PC-3 (cell line): ENCODE results near the gene CLDN9. TPM values are rescaled to one million over a fixed set of nuclear protein-coding genes. Genes with fewer than 3 reads are reported as not detected.
A peak's percentile ranks its signal among the peaks of the same experiment; 100 is the strongest.

ENCODE experiments used
- ATAC-seq: fragments of 200-7000 bp; cut with Tn5 transposase; 2 replicates; pipeline ENCODE4 v1.9.1; 2020; ENCODE audit warnings: mild to moderate bottlenecking, moderate library complexity
- BruUV-seq: library from RNA; stranded (reverse); fragments of 400-500 nt; replicated peaks from 2 replicates; lab custom pipeline; 2021; lab: Mats Ljungman, UMichigan
- CTCF ChIA-PET: fragments of 300-600 bp; sonication (Branson Sonifier 250); formaldehyde crosslinking; loops from one replicate; lab custom pipeline; 2022; ENCODE audit warnings: antibody characterized with exemption; lab: Charles Lee
- POLR2A ChIA-PET: fragments of 300-600 bp; sonication (Branson Sonifier 250); formaldehyde crosslinking; loops from one replicate; lab custom pipeline; 2022; ENCODE audit warnings: antibody characterized with exemption; ENCODE audit not compliant: unreplicated experiment; lab: Charles Lee
- DNase-seq: peaks from one replicate; pipeline ENCODE4 v3.0.0-alpha.2; 2015
- H2AFZ ChIP-seq: fragments of 300-600 bp; sonication (generic); 2 replicates; pipeline ENCODE4 v1.6.0; 2016; ENCODE audit warnings: antibody characterized with exemption, low read length
- H3F3A ChIP-seq: fragments of 300-600 bp; sonication (generic); one replicate; pipeline ENCODE4 v1.6.0; 2017; ENCODE audit warnings: antibody characterized with exemption, low read length, control low read depth, mild to moderate bottlenecking; ENCODE audit not compliant: unreplicated experiment
- H3K27ac ChIP-seq: fragments of 300-600 bp; sonication (generic); 2 replicates; pipeline ENCODE4 v1.5.1; 2016; ENCODE audit warnings: mild to moderate bottlenecking, low read length
- H3K27me3 ChIP-seq: fragments of 300-600 bp; sonication (generic); 2 replicates; pipeline ENCODE4 v1.6.1; 2016; ENCODE audit warnings: low read length, mixed read lengths
- H3K36me3 ChIP-seq: fragments of 300-600 bp; sonication (generic); 2 replicates; pipeline ENCODE4 v1.6.1; 2016; ENCODE audit warnings: low read depth, mixed run types, low read length, mixed read lengths
- H3K4me1 ChIP-seq: fragments of 300-600 bp; sonication (generic); 2 replicates; pipeline ENCODE4 v1.5.1; 2016; ENCODE audit warnings: low read length; ENCODE audit not compliant: insufficient read depth
- H3K4me2 ChIP-seq: fragments of 300-600 bp; sonication (generic); 2 replicates; pipeline ENCODE4 v1.6.0; 2016; ENCODE audit warnings: low read length
- H3K4me3 ChIP-seq: fragments of 300-600 bp; sonication (generic); 2 replicates; pipeline ENCODE4 v1.5.1; 2016; ENCODE audit warnings: mild to moderate bottlenecking, low read length, mixed read lengths
- H3K79me2 ChIP-seq: fragments of 300-600 bp; sonication (generic); 2 replicates; pipeline ENCODE4 v1.6.1; 2017; ENCODE audit warnings: low read length, mixed read lengths
- H3K9ac ChIP-seq: fragments of 300-600 bp; sonication (generic); 2 replicates; pipeline ENCODE4 v1.6.0; 2016; ENCODE audit warnings: mild to moderate bottlenecking, low read length
- H3K9me2 ChIP-seq: fragments of 300-600 bp; sonication (generic); replicated peaks from 2 replicates; pipeline ENCODE4 v1.6.1; 2016; ENCODE audit warnings: mixed run types, low read length, mixed read lengths
- H3K9me3 ChIP-seq: fragments of 300-600 bp; sonication (generic); 2 replicates; pipeline ENCODE4 v1.6.1; 2016; ENCODE audit warnings: low read length, mixed read lengths
- H4K20me1 ChIP-seq: fragments of 300-600 bp; sonication (generic); 2 replicates; pipeline ENCODE4 v1.6.1; 2016; ENCODE audit warnings: low read length, mixed read lengths
- CTCF ChIP-seq: fragments of 300-600 bp; sonication (generic); conservative IDR thresholded peaks from 2 replicates; pipeline ENCODE4 v1.5.1; 2017; ENCODE audit warnings: antibody characterized with exemption, low read depth, mild to moderate bottlenecking, low read length
- EZH2 ChIP-seq: fragments of 300-600 bp; sonication (generic); IDR thresholded peaks from one replicate; pipeline ENCODE4 v1.6.1; 2017; ENCODE audit warnings: antibody characterized with exemption, mild to moderate bottlenecking, low read length; ENCODE audit not compliant: unreplicated experiment
- EZH2phosphoT487 ChIP-seq: fragments of 300-600 bp; sonication (generic); IDR thresholded peaks from 2 replicates; pipeline ENCODE4 v1.6.1; 2018; ENCODE audit warnings: mild to moderate bottlenecking, antibody characterized with exemption, low read length, borderline replicate concordance
- intact Hi-C: fragments of 100-400 bp; cut with micrococcal nuclease; formaldehyde crosslinking; loops from 2 replicates; pipeline ENCODE4 v1.9.0; 2023
- total RNA-seq: library from RNA; depleted of rRNA; stranded (reverse); fragments of >200 nt; gene quantifications from 2 replicates; pipeline ENCODE4 v1.2.3, GENCODE V29; 2014

The CLDN9 gene
- total RNA-seq, 1 experiment from 2014 or later = 0.33 TPM

GRCh38 chr16:2982402-2982801, 30.3 kb upstream of the CLDN9 start:
- H4K20me1 ChIP-seq = no peaks in the 10 kb centered on the region
- H3K9ac ChIP-seq = no peak overlapping the region
- no peaks in the 10 kb centered on the region for H3K9me2 ChIP-seq
- no peak for DNase-seq
- no peak overlapping the region for H2AFZ ChIP-seq
- POLR2A ChIA-PET = no interaction called here
- no peaks in the 10 kb centered on the region for H3K9me3 ChIP-seq
- intact Hi-C loops = no loop called here
- CTCF ChIA-PET = no interaction called here
- BruUV-seq = no TSS peak
- H3K4me3 ChIP-seq = no peak overlapping the region
- no peak overlapping the region for H3K27ac ChIP-seq
- peaks cover 26% of the 10 kb centered on the region for H3K79me2 ChIP-seq
- H3K4me1 ChIP-seq = peaks cover 16% of the 10 kb centered on the region
- no peaks in the 10 kb centered on the region for H3F3A ChIP-seq
- no peak overlapping the region for H3K4me2 ChIP-seq
- H3K27me3 ChIP-seq = no peaks in the 10 kb centered on the region
- no peaks in the 10 kb centered on the region for H3K36me3 ChIP-seq
- ATAC-seq = no peak
- TF ChIP-seq EZH2phosphoT487 (no peak), EZH2 (no peak), CTCF (no peak)

GRCh38 chr16:2983706-2984136, 29.0 kb upstream of the CLDN9 start:
- ATAC-seq (peak; percentile 63), DNase-seq (peak; percentile 86)
- intact Hi-C loops = no loop called here
- BruUV-seq = no TSS peak
- CTCF ChIA-PET = no interaction called here
- Histone ChIP-seq H3F3A (no peaks in the 10 kb centered on the region), H3K9ac (no peak overlapping the region), H3K4me1 (peaks cover 7% of the 10 kb centered on the region), H3K27me3 (no peaks in the 10 kb centered on the region), H3K27ac (no peak overlapping the region), H3K9me3 (no peaks in the 10 kb centered on the region), H3K79me2 (peaks cover 15% of the 10 kb centered on the region), H3K4me2 (peak overlapping the region; percentile 72), H3K36me3 (no peaks in the 10 kb centered on the region), H3K9me2 (no peaks in the 10 kb centered on the region), H3K4me3 (peak overlapping the region; percentile 55; the same call in 1 of the 2 replicates), H2AFZ (0 out of 2 replicates have a peak overlapping the region, but pooled peaks have one; percentile 42), H4K20me1 (no peaks in the 10 kb centered on the region)
- TF ChIP-seq EZH2 (no peak), CTCF (peak; percentile 73), EZH2phosphoT487 (no peak)
- POLR2A ChIA-PET = no interaction called here

- H3K27ac ChIP-seq = no peak overlapping the region
- intact Hi-C loops = no loop called here
- no peak overlapping the region for H3K4me2 ChIP-seq
- H2AFZ ChIP-seq = no peak overlapping the region
- ChIA-PET POLR2A (no interaction called here), CTCF (no interaction called here)
- no peaks in the 10 kb centered on the region for H3K79me2 ChIP-seq
- no peak for TF ChIP-seq EZH2phosphoT487
- no peak for TF ChIP-seq EZH2
- TF ChIP-seq CTCF = no peak
- no peak overlapping the region for H3K9ac ChIP-seq
- no peaks in the 10 kb centered on the region for H3K27me3 ChIP-seq
- no peak for DNase-seq
- no peaks in the 10 kb centered on the region for H3K9me2 ChIP-seq
- no peaks in the 10 kb centered on the region for H3K9me3 ChIP-seq
- no peaks in the 10 kb centered on the region for H3K36me3 ChIP-seq
- H3K4me3 ChIP-seq = no peak overlapping the region
- H3F3A ChIP-seq = no peaks in the 10 kb centered on the region
- H4K20me1 ChIP-seq = no peaks in the 10 kb centered on the region
- no TSS peak for BruUV-seq
- H3K4me1 ChIP-seq = peaks cover 7% of the 10 kb centered on the region
- no peak for ATAC-seq
Measured at GRCh38 chr16:2985462-2985861, 27.3 kb upstream of the CLDN9 start.
